ENCODE data around the gene CSTB.

- TF ChIP-seq EP300 (IDR thresholded peaks at IDR 0.05): no peak
- no peak for TF ChIP-seq CTCF (IDR thresholded peaks at IDR 0.05)
These were observed 10.2 kb upstream of the CSTB start for GRCh38 chr21:43786300-43786806.
